Stimulated activated CD4-positive, alpha-beta T cell treated with anti-CD3 and anti-CD28 coated beads, Interleukin-15, amount 100 ng/mL, for 24 hours (primary cell): ENCODE results near the gene TNIK.
"Not testable (repeated sequence)": the region's sequence is repeated elsewhere in the genome, so short reads cannot be mapped to it uniquely, and the experiment has no call there.

ENCODE experiments used
- DNase-seq: peaks from one replicate; pipeline ENCODE4 v3.0.0-alpha.2; 2020

Gene TNIK

DNA sequence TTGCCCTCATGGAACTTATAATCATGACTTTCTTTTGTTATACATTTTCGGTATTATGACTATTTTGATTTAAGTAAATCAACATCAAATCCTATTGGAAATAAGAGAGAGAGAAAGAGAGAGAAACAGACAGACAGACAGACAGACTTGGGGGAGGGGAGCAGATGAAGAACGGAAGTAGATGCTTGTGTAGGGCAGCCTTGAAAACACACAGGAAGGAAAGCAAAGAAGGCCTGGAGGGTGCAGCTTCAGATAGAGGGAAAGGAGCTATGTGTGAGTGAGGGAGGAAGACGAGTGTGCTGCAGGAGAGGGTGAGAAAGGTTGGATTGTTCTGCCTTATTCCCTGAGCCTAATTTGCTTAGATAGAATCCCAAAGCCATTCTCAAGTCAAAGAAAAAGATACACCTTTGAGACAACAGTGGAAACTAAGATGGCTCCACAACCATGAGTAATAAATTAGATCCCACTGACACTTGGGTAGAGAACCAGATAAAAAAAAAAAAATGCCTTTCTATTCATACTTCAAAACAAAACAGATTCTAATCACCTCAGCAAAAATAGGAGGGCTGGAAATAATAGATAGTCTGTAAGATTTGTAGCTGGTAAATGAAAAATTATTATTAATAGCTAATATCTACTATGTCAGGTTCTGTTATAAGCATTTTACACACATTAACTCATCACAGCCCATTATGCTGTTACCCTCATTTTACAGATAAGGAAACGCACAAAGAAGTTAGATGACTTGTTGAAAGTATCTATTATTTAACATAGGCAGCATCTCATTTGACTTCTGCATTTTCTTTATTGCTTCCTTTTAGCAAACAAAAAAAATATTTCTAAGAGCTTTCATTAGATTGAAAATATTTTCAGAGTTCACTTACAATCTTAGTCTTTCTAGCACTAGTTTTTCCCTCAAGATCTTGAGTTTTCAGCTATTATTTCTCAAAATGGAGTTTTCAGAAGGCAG, 214.1 kb downstream of the TNIK start:
- no peak for DNase-seq

- no peak for DNase-seq
These were observed 217.3 kb downstream of the TNIK start for GRCh38 chr3:171242951-171243350.

- DNase-seq = no peak
These were observed 218.0 kb downstream of the TNIK start for GRCh38 chr3:171242170-171242569.

GRCh38 chr3:171241655-171242054, 218.6 kb downstream of the TNIK start:
- DNase-seq = not testable (repeated sequence)

DNA sequence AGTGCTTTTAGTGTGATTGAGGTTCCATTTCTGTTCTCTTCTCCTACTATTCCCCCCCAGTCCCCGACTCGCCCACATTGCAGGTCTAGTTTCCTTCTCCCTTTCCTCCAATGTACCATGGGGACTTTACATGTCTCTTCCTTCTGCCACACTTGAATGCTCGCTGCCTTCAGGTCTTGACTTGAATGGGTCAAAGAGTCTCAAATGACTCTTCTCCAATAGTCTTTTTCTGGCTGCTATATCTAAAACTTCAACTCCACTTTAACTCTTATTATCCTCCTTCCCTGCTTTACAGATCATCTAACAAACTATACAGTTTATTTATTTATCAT, 219.7 kb downstream of the TNIK start:
- DNase-seq = no peak

GRCh38 chr3:171239757-171240503, 220.3 kb downstream of the TNIK start:
- DNase-seq = no peak

- no peak for DNase-seq
These were observed 223.2 kb downstream of the TNIK start for GRCh38 chr3:171237009-171237385.

DNA sequence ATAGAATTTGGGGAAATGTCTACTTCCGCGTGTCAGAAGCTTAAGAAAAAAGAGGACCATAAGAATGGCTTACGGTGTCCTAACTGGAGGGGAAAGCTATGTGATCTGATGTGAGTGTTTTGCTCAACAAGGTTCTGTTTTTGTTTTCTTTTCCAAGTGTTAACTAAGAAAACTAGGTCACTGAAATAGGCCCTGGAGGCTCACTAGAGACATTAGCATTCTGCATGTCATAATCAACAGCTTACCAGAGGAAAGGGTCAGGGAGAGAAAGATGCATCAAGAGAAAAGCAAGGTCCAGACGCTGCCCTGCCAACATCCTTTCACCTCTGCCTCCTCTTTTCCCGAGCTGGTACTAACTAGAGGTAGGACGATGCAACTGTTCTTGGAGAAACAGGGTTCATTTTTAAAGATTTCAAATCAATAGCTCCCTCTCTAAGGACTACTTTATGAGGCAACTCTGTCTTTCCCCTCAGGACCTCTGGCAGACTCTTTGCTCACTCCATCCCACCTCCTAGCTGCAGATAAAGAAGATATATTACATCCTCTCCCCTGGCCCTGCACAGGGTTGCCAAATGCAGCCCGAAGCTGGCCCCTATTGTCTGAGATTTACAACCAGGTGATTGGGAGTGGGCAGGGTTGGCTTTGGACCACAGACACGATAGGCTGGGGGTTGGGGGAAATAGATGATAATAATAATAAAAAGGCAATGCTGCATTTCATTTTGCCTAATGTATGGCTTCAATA, 223.8 kb downstream of the TNIK start:
- no peak for DNase-seq

DNA sequence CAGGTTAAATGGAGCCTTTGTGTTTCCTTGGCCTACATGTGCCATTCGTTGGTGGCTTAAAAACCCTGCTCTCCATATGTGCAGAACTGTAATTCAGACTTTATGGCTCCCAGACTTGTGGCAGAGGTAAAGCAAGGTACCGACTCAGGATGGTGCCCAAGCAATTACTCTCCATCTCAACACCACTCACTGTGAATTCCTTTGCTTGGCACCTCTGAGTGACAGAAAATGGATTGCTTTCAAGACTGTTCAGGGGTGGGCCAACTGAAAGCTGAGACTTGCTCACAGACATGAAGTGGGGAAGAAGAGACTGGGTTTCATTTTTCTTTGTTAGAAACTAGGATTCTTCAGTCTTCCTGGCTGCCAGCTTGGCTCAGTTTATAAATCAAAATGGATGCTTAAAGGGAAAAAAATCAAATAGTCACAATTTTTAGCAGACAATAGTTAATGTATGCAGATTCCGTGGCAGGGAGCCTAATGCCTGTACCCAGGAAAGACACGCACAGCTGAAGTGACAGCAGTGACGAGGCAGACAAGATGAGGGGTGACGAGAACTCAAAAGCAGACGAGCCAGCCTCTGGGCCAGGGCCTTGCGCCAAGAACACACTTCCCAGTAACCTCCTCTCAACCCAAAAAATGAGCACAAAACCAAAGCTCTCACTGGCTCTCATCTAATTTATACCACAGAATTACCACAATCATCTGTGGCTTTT, 225.8 kb downstream of the TNIK start:
- no peak for DNase-seq

DNA sequence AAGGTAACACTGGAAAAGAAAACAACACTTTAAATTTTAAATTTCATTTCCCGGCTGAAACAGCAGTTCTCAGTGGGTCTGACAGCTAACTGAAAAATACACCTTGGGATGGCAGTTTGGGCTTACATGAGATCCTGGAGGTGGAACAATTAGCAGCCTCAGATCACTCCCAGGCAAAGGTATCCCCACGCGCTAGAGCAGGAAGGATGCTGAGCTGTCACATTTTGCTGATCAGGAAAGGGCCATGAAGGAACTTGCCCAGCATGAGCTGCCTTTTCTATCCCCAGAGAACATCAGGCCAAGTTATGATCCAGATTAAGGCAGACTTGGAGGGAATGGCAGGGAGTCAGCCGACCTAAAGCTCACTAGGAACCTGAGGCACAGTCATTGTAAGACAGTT, 228.8 kb downstream of the TNIK start:
- no peak for DNase-seq

DNA sequence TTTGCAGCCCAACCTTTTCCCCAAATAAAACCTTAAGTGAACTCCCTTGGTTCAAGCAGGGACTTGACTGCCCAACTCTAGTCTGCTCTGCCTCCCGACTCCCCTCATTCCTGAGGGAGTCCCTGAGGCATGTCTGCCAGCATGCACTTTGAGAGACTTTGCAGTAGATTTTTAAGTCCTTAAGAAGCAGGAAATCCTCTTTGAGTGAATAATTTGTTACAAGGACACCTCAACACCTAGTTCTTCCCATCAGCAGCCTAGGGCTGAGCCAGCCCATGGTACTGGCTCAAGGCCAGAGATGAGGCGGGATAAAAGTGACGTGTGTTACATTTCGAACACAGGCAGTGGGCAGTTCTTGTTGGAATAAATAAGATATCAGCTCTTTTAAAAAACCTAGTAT, 229.3 kb downstream of the TNIK start:
- DNase-seq = no peak

GRCh38 chr3:171229173-171229572, 231.0 kb downstream of the TNIK start:
- DNase-seq = peak; percentile 13

DNA sequence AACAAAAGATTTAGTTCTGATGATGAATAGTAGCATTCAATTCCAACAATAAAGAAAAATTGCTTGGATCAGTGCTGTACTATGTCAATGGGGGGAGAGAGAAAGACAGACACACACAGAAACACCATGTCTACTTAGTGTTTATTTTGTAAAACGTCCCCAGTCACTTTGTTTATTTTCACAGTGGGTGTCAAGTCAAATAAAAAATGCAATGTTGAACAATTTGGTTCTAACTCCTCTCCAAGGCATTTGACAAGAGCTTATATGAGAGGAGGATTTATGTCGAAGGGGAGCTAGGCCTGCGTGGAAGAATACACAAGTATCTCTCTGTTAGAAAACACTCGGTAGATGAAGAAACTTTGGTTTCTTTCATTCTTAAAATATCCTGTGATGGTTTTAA, 232.0 kb downstream of the TNIK start:
- DNase-seq = no peak

GRCh38 chr3:171227828-171228227, 232.4 kb downstream of the TNIK start:
- DNase-seq = no peak

GRCh38 chr3:171227359-171227758, 232.8 kb downstream of the TNIK start:
- DNase-seq = no peak

DNA sequence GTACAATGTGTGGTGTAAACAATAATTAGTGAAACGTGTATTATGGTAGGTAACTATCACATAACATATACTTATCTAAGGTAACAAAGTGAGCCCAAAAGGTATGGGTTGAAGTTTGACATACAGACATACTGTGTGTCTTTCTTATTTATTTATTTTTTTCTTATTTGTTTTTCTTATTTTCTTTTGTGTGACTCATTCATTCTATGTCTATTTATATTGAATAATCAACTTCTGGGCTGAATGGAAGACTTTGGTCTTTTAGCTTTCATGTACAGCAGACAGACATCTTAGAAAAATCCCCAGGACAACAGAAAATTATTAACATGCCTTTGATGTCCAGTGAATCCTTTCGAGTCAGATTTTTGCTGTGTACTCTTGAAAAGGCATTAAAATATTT, 233.4 kb downstream of the TNIK start:
- DNase-seq = no peak

DNA sequence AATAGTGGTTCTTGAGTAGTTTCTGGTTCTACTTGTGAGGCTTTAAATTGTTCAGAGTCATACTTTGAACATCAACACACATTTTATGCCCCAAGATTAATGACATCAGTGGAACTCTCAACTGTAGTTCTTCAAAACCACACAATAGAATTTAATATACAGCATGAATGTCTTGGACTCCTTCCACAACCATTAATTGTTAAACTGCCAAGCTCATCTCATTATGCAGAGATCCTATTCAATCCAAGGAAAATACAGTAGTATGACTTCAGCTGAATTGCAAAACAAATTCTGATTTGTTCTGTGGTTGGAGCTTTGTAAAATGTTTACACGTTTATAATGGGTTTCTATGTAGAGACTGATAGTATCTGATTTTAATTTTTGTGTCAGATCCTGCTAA, 234.5 kb downstream of the TNIK start:
- DNase-seq = no peak

- no peak for DNase-seq
These were observed 235.0 kb downstream of the TNIK start for GRCh38 chr3:171225165-171225564.

DNA sequence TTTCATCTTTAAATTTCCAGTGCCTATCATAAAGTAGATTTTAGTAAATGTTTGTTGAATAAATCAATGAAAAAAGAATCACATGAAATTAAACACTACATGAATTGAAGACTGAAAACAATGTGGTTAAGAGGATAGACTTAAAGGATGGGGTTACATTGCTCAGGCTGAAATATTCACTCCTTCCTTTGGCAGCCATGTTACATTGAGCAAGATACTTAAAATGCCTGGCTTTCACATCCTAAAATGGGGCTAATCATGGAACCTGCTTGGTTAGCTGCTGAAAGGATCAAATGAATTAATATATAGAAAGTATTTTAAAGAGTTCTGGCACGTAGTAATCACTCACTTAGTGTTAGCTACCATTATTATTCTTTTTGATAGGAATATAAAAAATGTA, 236.8 kb downstream of the TNIK start:
- DNase-seq = no peak

DNA sequence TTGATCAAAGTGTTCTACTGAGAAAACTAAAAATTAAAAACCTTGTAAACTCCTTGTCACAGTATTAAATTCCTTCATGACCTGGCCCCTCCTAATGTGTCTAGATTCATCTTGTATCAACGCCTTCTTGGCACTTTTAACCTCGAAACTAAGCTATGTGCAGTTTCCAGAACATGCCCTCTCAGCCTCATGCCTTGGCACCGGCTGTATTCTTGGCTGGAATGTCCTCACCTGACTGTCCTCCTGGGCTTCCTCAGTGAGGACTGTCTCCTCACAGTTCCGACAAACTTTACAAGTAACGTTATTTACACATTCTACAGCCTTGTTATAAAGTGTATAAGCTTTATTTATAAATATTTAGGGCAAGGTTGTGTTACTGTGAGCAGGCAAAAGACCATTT, 237.2 kb downstream of the TNIK start:
- no peak for DNase-seq

GRCh38 chr3:171221597-171221996, 238.6 kb downstream of the TNIK start:
- no peak for DNase-seq

DNA sequence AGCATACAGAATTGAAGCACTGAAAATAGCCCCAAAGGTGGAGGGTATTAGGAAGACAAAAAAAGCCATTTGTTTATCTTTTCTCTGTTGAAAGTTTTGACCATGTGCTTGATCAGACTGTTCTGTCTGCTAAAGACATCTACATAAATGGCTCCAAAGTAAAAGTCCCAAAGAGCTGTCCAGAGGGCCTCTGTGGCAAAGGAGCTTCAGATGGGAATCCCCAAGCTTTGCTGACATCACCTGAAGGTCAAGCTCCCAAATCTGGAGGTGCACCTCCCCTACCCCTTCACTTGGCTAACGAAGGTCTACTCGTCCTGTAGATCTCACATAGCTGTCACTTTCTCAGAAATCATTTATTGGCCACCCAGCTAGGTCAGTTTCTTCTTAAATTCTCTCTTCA, 239.1 kb downstream of the TNIK start:
- DNase-seq = no peak

DNA sequence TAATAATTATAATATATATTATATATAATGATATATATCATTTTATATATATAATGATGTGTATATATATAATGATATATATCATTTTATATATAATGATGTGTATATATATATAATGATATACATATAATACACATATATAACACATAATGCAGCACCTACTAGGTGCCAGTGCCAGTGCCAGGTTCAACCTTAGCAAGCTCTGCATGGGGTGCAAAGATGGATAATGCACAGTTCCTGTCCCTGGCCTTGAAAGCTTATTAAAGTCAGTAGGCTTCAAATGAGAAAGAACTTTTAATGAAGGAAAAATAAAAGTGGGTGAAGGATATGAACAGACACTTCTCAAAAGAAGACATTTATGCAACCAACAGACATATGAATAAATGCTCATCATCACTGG, 240.9 kb downstream of the TNIK start:
- peak; percentile 13 for DNase-seq
